Prostate gland (tissue), 2 donors: ENCODE measurements around the gene TWSG1. TPM values are rescaled to one million over a fixed set of nuclear protein-coding genes. Genes with fewer than 3 reads are reported as not detected.

Experiments used
- DNase-seq: peaks from one replicate; pipeline ENCODE4 v3.0.0-alpha.2; 2019; ENCODE audit warnings: low spot score
- H3K27ac ChIP-seq, 2 donors: fragments of 200-600 bp; sonication (generic); 2 replicates each; pipeline ENCODE4 v1.5.1; 2017 to 2019
- H3K27me3 ChIP-seq: fragments of 200-600 bp; sonication (generic); replicated peaks from 2 replicates; pipeline ENCODE4 v1.5.1; 2019; ENCODE audit not compliant: insufficient read depth
- H3K36me3 ChIP-seq, 2 donors: fragments of 200-600 bp; sonication (generic); 1 replicate in 1 of 2; 2 replicates in 1 of 2; pipeline versions ENCODE4 v1.5.1 to v1.8.1; 2017 to 2019
- H3K4me1 ChIP-seq: fragments of 200-600 bp; sonication (generic); replicated peaks from 2 replicates; pipeline ENCODE4 v1.5.1; 2019
- H3K4me3 ChIP-seq, 2 donors: fragments of 200-600 bp; sonication (generic); 2 replicates each; pipeline ENCODE4 v1.5.1; 2017 to 2019
- H3K9me3 ChIP-seq: fragments of 200-600 bp; sonication (generic); 2 replicates; pipeline ENCODE4 v1.5.1; 2017
- POLR2A ChIP-seq: fragments of 450-650 bp; IDR thresholded peaks from one replicate; pipeline ENCODE4 v1.6.1; 2016; ENCODE audit warnings: antibody characterized with exemption, mild to moderate bottlenecking
- POLR2AphosphoS5 ChIP-seq: sonication (generic); formaldehyde crosslinking; IDR thresholded peaks from one replicate; pipeline ENCODE4 v1.6.1; 2017; ENCODE audit warnings: antibody characterized with exemption
- WGBS: methylation state at CpG from one replicate; pipeline ENCODE4 v1.1.5; 2018; 5-methylcytosine and 5-hydroxymethylcytosine counted together
- intact Hi-C: fragments of 100-400 bp; cut with DNase I; formaldehyde crosslinking; loops from one replicate; pipeline ENCODE4 v1.14.2; 2022
- total RNA-seq, 2 donors: library from RNA; depleted of rRNA; stranded (reverse); fragments of >200 nt; gene quantifications; one replicate each; pipeline ENCODE4 v1.1.0, GENCODE V29; 2016
- TF ChIP-seq, protein P1 (sequence below), 4 experiments: fragments of 200-600 bp in 2 of 4; fragments of 450-650 bp in 2 of 4; sonication (generic) in 2 of 4; IDR thresholded peaks; 1 replicate in 3 of 4; 2 replicates in 1 of 4; pipeline ENCODE4 v1.5.1; 2016 to 2019; ENCODE audit warnings: antibody characterized with exemption in 4 of 4, mild to moderate bottlenecking in 2 of 4, moderate library complexity in 2 of 4

The TWSG1 gene
- total RNA-seq, 2 donors from 2014 or later, result 32.2 to 46.0 TPM

DNA sequence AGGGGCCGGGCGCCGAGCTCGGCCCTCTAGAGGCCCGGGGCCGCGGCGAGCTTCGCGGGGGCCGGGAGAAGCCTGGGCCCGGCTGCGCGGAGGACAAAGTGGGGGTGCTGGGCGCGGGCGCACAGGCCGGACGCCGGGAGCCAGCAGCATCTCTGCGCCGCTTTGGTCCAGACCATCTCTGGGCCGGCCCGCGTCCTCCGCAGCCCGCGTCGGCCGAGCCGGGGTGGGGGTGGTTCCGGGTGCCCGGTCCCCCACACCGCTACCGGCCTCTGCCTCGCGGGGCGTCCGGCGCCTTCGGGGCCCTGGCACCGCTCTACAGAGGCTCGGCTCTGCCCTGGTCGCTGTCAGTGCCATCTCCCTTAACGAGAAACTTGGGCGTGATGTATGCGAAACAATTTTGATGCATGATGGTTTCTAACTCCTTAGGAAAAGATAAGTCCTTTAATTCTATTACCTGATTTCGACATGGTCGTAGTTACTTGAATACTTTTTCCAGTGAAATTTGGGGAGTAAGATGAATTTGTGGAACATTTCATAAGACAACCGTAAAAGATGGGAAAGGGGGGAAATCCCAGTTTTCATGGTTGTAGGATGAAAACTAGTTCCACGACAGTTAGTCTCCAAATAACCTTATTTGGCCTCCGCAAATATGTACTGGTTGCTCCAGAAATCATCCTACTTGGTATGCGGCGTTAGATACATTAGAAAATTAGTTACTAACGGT is 562 bp downstream of the TWSG1 start:
- WGBS, result 2% methylated on average over 46 of the region's 55 CpGs
- TF ChIP-seq, protein P1, sequence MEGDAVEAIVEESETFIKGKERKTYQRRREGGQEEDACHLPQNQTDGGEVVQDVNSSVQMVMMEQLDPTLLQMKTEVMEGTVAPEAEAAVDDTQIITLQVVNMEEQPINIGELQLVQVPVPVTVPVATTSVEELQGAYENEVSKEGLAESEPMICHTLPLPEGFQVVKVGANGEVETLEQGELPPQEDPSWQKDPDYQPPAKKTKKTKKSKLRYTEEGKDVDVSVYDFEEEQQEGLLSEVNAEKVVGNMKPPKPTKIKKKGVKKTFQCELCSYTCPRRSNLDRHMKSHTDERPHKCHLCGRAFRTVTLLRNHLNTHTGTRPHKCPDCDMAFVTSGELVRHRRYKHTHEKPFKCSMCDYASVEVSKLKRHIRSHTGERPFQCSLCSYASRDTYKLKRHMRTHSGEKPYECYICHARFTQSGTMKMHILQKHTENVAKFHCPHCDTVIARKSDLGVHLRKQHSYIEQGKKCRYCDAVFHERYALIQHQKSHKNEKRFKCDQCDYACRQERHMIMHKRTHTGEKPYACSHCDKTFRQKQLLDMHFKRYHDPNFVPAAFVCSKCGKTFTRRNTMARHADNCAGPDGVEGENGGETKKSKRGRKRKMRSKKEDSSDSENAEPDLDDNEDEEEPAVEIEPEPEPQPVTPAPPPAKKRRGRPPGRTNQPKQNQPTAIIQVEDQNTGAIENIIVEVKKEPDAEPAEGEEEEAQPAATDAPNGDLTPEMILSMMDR (IDR thresholded peaks at IDR 0.05), result no peak
- TF ChIP-seq POLR2AphosphoS5, result no peak
- TF ChIP-seq POLR2A, result no peak
- peaks cover 6% of the 10 kb centered on the region for H3K4me1 ChIP-seq
- intact Hi-C loops, result loop anchor here (5.0 to 10.0 kb wide), 4 partner anchors 142 to 580 kb away; partner anchors contain the start of genes ANKRD12, RALBP1 and VAPA
- peak; percentile 32 for DNase-seq
- H3K9me3 ChIP-seq, result no peaks in the 10 kb centered on the region
- H3K27ac ChIP-seq, result peak overlapping the region; percentile 89 to 94
- H3K4me3 ChIP-seq, result peak overlapping the region; percentile 84 to 88
- no peaks in the 10 kb centered on the region for H3K36me3 ChIP-seq
- no peaks in the 10 kb centered on the region for H3K27me3 ChIP-seq

DNA sequence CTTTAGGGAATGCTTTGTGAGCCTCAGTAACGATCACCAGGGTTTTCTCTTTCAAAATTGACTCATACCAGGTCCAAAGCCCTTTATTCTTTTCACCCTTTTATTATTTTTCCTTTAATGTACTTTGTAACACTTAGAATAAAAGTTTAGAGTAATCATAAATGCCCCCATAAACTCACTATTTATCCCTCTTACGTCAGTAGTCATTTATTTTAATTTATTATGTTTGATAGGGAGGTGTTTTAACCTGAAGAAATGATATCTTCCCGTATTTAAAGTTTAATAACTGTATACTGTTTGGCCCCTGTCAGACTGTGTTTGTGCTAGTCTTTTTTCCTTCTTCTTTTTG is 1.1 kb downstream of the TWSG1 start:
- Histone ChIP-seq H3K36me3 (no peaks in the 10 kb centered on the region), H3K4me1 (peaks cover 6% of the 10 kb centered on the region), H3K4me3 (peak overlapping the region; percentile 84 to 88), H3K9me3 (no peaks in the 10 kb centered on the region), H3K27ac (peak overlapping the region in 1 of 2 donors; percentile 94), H3K27me3 (no peaks in the 10 kb centered on the region)
- no peak for TF ChIP-seq POLR2A
- TF ChIP-seq POLR2AphosphoS5, result no peak
- TF ChIP-seq, protein P1 (IDR thresholded peaks at IDR 0.05), result no peak
- intact Hi-C loops, result loop anchor here (5.0 to 10.0 kb wide), 3 partner anchors 142 to 579 kb away; partner anchors contain the start of genes ANKRD12, RALBP1 and VAPA
- 18% methylated on average over 3 of the region's 3 CpGs for WGBS
- no peak for DNase-seq

DNA sequence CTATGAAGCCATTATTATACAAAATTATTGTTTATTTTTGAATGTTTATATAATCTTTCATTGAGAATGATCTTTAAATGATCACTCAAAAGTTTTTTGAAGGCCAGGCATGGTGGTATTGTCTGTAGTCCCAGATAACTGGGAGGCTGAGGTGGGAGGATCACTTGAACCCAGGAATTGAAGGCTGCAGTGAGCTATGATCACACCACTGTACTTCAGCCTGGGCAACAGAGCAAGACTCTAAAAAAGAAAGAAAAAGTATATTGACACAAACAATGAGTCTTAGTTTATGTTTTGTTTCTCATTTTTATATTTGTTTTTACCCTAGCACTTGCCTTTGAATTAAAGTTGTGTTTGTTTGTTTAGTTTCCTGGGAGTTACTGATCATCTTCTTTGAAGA is 2.3 kb downstream of the TWSG1 start:
- intact Hi-C loops, result loop anchor here (5.0 to 10.0 kb wide), 3 partner anchors 140 to 578 kb away; partner anchors contain the start of genes ANKRD12, RALBP1 and VAPA
- H3K27ac ChIP-seq, result no peak overlapping the region
- no peaks in the 10 kb centered on the region for H3K27me3 ChIP-seq
- no peak for DNase-seq
- H3K9me3 ChIP-seq, result no peaks in the 10 kb centered on the region
- no peak overlapping the region for H3K4me3 ChIP-seq
- TF ChIP-seq, protein P1 (IDR thresholded peaks at IDR 0.05), result no peak
- TF ChIP-seq POLR2AphosphoS5 (no peak), POLR2A (no peak)
- H3K4me1 ChIP-seq, result peaks cover 6% of the 10 kb centered on the region
- no peaks in the 10 kb centered on the region for H3K36me3 ChIP-seq

DNA sequence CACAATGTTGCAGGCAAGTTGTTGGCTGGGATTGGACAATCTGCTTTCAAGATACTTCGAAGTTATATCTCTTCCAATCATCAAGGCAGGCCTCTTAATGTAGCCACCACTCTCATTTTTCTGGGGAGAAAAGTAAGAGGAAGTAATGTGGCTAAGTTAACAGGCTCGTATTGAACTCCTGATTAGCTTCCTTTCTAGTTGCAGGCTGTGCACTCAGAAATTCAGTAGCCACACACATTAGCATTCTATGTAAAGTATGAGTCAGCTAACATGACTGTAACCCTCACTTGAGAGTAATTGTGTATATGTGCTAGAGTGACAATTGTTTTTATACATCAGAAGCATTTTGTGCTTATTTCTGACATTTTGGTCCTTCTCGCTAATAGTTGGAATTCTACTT is 3.3 kb downstream of the TWSG1 start:
- Histone ChIP-seq H3K9me3 (no peaks in the 10 kb centered on the region), H3K36me3 (no peaks in the 10 kb centered on the region), H3K27ac (no peak overlapping the region), H3K4me3 (no peak overlapping the region), H3K27me3 (no peaks in the 10 kb centered on the region), H3K4me1 (peaks cover 6% of the 10 kb centered on the region)
- intact Hi-C loops, result loop anchor here (5.0 to 10.0 kb wide), 3 partner anchors 139 to 577 kb away; partner anchors contain the start of genes ANKRD12, RALBP1 and VAPA
- WGBS, result 78% methylated on average over 3 of the region's 3 CpGs
- TF ChIP-seq POLR2A, result no peak
- TF ChIP-seq, protein P1 (IDR thresholded peaks at IDR 0.05), result no peak
- TF ChIP-seq POLR2AphosphoS5, result no peak
- DNase-seq, result no peak

DNA sequence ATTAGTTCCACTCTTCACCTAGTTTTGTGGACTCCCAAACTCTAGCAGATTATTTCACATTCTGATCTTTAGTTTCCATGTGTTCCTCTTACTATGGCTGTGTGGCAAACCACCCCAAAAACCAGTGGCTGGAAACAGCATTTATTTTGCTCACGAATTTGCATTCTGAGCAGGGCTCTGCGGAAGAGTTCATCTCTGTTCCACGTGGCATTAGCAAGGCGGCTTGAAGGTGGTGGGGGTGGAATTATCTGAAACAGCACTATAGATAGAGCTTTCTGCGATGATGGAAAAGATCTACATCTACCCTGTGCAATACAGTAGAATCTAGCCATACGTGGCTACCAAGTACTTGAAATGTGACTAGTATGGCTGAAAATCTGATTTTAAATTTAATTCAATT is 5.9 kb downstream of the TWSG1 start:
- no peak for DNase-seq
- H3K4me3 ChIP-seq, result no peak overlapping the region
- H3K27ac ChIP-seq, result no peak overlapping the region
- no peaks in the 10 kb centered on the region for H3K36me3 ChIP-seq
- TF ChIP-seq POLR2A (no peak), POLR2AphosphoS5 (no peak)
- TF ChIP-seq, protein P1 (IDR thresholded peaks at IDR 0.05), result no peak
- intact Hi-C loops, result no loop called here
- no peaks in the 10 kb centered on the region for H3K27me3 ChIP-seq
- WGBS, result 95% methylated on average over 6 of the region's 6 CpGs
- H3K9me3 ChIP-seq, result no peaks in the 10 kb centered on the region
- H3K4me1 ChIP-seq, result peaks cover 6% of the 10 kb centered on the region
